ENCODE measurements around the gene TMEM63C.
"Not testable (repeated sequence)": the region's sequence is repeated elsewhere in the genome, so short reads cannot be mapped to it uniquely, and the experiment has no call there.

Gene TMEM63C

GRCh38 chr14:77154421-77154820 lies 27.2 kb upstream of the TMEM63C start:
- no peak for DNase-seq (ENCODE audit: low read depth)

- no peak for DNase-seq (ENCODE audit: low read depth)
Observed at GRCh38 chr14:77155083-77155482, 26.5 kb upstream of the TMEM63C start.

GRCh38 chr14:77157740-77158139 lies 23.9 kb upstream of the TMEM63C start:
- DNase-seq (ENCODE audit: low read depth), result no peak

GRCh38 chr14:77158175-77158881 lies 23.3 kb upstream of the TMEM63C start:
- DNase-seq (ENCODE audit: low read depth), result no peak

GRCh38 chr14:77158882-77159255 lies 22.7 kb upstream of the TMEM63C start:
- no peak for DNase-seq (ENCODE audit: low read depth)

- no peak for DNase-seq (ENCODE audit: low read depth)
Observed at GRCh38 chr14:77161011-77161410, 20.6 kb upstream of the TMEM63C start.

GRCh38 chr14:77170045-77170444 lies 11.6 kb upstream of the TMEM63C start:
- DNase-seq (ENCODE audit: low read depth), result no peak

- DNase-seq (ENCODE audit: low read depth), result no peak
Observed at GRCh38 chr14:77172916-77173315, 8.7 kb upstream of the TMEM63C start.

GRCh38 chr14:77173911-77174617 lies 7.5 kb upstream of the TMEM63C start:
- not testable (repeated sequence) for DNase-seq (ENCODE audit: low read depth)

GRCh38 chr14:77175843-77176242 lies 5.8 kb upstream of the TMEM63C start:
- no peak for DNase-seq (ENCODE audit: low read depth)

GRCh38 chr14:77177702-77178101 lies 3.9 kb upstream of the TMEM63C start:
- no peak for DNase-seq (ENCODE audit: low read depth)

- no peak for DNase-seq (ENCODE audit: low read depth)
Observed at GRCh38 chr14:77178656-77179055, 2.9 kb upstream of the TMEM63C start.

- no peak for DNase-seq (ENCODE audit: low read depth)
Observed at GRCh38 chr14:77180726-77181602, 634 bp upstream of the TMEM63C start.

- DNase-seq (ENCODE audit: low read depth), result no peak
Observed at GRCh38 chr14:77183896-77184295, 2.3 kb downstream of the TMEM63C start.

GRCh38 chr14:77184396-77185092 lies 2.9 kb downstream of the TMEM63C start:
- DNase-seq (ENCODE audit: low read depth), result no peak

- no peak for DNase-seq (ENCODE audit: low read depth)
Observed at GRCh38 chr14:77185093-77185465, 3.5 kb downstream of the TMEM63C start.

GRCh38 chr14:77186911-77187648 lies 5.5 kb downstream of the TMEM63C start:
- no peak for DNase-seq (ENCODE audit: low read depth)

- no peak for DNase-seq (ENCODE audit: low read depth)
Observed at GRCh38 chr14:77187649-77188012, 6.0 kb downstream of the TMEM63C start.

GRCh38 chr14:77189479-77189878 lies 7.9 kb downstream of the TMEM63C start:
- no peak for DNase-seq (ENCODE audit: low read depth)

GRCh38 chr14:77190977-77191376 lies 9.4 kb downstream of the TMEM63C start:
- DNase-seq (ENCODE audit: low read depth), result no peak

GRCh38 chr14:77194706-77195105 lies 13.1 kb downstream of the TMEM63C start:
- DNase-seq (ENCODE audit: low read depth), result no peak

- no peak for DNase-seq (ENCODE audit: low read depth)
Observed at GRCh38 chr14:77195766-77196165, 14.2 kb downstream of the TMEM63C start.

Data from stimulated activated CD8-positive, alpha-beta memory T cell treated with anti-CD3 and anti-CD28 coated beads, Interleukin-12 subunit alpha, Interleukin-12 subunit beta, amount 100 ng/mL, for 1 hour (primary cell).